ENCODE measurements around the gene SLC16A12. TPM values are rescaled to one million over a fixed set of nuclear protein-coding genes. Genes with fewer than 3 reads are reported as not detected.

SLC16A12 gene
- total and polyA plus RNA-seq, 2 of the 4 experiments (the other 2 are of a cell fraction), result 1.4 to 1.6 TPM

Other genes with a start within 250 kb of the SLC16A12 start
- 1.9 and 2.2 TPM in 2 replicates for gene IFIT2, start 233.5 kb downstream of the SLC16A12 start, total RNA-seq (2012; rRNA removed)
- 0.67 and 1.1 TPM in 2 replicates for gene IFIT2, start 233.5 kb downstream of the SLC16A12 start, polyA plus RNA-seq (2012; rRNA removed)
- 7.3 and 7.8 TPM in 2 replicates for gene IFIT3, start 207.6 kb downstream of the SLC16A12 start, total RNA-seq (2012; rRNA removed)
- gene IFIT3, start 207.6 kb downstream of the SLC16A12 start, polyA plus RNA-seq (2012; rRNA removed), result 2.8 and 3.5 TPM in 2 replicates
- not detected in 2 replicates for gene IFIT1B, start 157.5 kb downstream of the SLC16A12 start, total RNA-seq (2012; rRNA removed)
- gene IFIT1B, start 157.5 kb downstream of the SLC16A12 start, polyA plus RNA-seq (2012; rRNA removed), result not detected in 2 replicates
- 6.8 and 7.5 TPM in 2 replicates for gene IFIT1, start 143.0 kb downstream of the SLC16A12 start, total RNA-seq (2012; rRNA removed)
- 4.5 and 6.1 TPM in 2 replicates for gene IFIT1, start 143.0 kb downstream of the SLC16A12 start, polyA plus RNA-seq (2012; rRNA removed)
- 18.1 and 21.7 TPM in 2 replicates for gene IFIT5, start 121.0 kb downstream of the SLC16A12 start, total RNA-seq (2012; rRNA removed)
- gene IFIT5, start 121.0 kb downstream of the SLC16A12 start, polyA plus RNA-seq (2012; rRNA removed), result 3.9 and 5.2 TPM in 2 replicates
- gene PANK1, start 109.6 kb upstream of the SLC16A12 start, total RNA-seq (2012; rRNA removed), result 6.7 and 8.8 TPM in 2 replicates
- gene PANK1, start 109.6 kb upstream of the SLC16A12 start, polyA plus RNA-seq (2012; rRNA removed), result 3.0 TPM in 2 replicates
- 16.1 and 23.5 TPM in 2 replicates for gene KIF20B, start 166.0 kb upstream of the SLC16A12 start, total RNA-seq (2012; rRNA removed)
- gene KIF20B, start 166.0 kb upstream of the SLC16A12 start, polyA plus RNA-seq (2012; rRNA removed), result 2.7 and 3.1 TPM in 2 replicates

Measured in IMR-90 (cell line).